CD4-positive, alpha-beta T cell (primary cell): Measurements from ENCODE around the gene RPTOR. TPM values are rescaled to one million over a fixed set of nuclear protein-coding genes. Genes with fewer than 3 reads are reported as not detected.

Experiments used
- ATAC-seq: fragments of 200-7000 bp; cut with Tn5 transposase; one replicate; pipeline ENCODE4 v1.10.0; 2022; ENCODE audit warnings: mild to moderate bottlenecking; ENCODE audit not compliant: poor library complexity
- CTCF ChIA-PET: fragments of 350-600 bp; sonication (Branson Sonifier 250); formaldehyde crosslinking; loops from one replicate; lab custom pipeline; 2021; ENCODE audit warnings: antibody characterized with exemption, inconsistent platforms; lab: Charles Lee
- POLR2A ChIA-PET: fragments of 350-600 bp; sonication (Branson Sonifier 250); formaldehyde crosslinking; loops from one replicate; lab custom pipeline; 2021; ENCODE audit warnings: antibody characterized with exemption, inconsistent platforms; lab: Charles Lee
- DNase-seq, 14 experiments: peaks; one replicate each; pipeline ENCODE4 v3.0.0-alpha.2; 2013 to 2020; ENCODE audit warnings: mixed read lengths in 2 of 14
- H3K27ac ChIP-seq, 2 donors: one replicate each; pipeline versions ENCODE4 v1.5.1 to v1.7.0; 2013; ENCODE audit warnings: low read length in 2 of 2, low read depth in 1 of 2, mild to moderate bottlenecking in 1 of 2
- H3K27me3 ChIP-seq, 2 experiments: 1 replicate in 1 of 2; 2 replicates in 1 of 2; pipeline versions ENCODE4 v1.6.1 to v1.7.0; 2013; ENCODE audit warnings: low read length in 2 of 2, control low read depth in 1 of 2, mild to moderate bottlenecking in 1 of 2, moderate library complexity in 1 of 2; ENCODE audit not compliant: insufficient read depth in 2 of 2, control insufficient read depth in 1 of 2
- H3K36me3 ChIP-seq: one replicate; pipeline ENCODE4 v1.6.1; 2013; ENCODE audit warnings: low read length, control low read depth; ENCODE audit not compliant: insufficient read depth
- H3K4me1 ChIP-seq: one replicate; pipeline ENCODE4 v1.6.1; 2013; ENCODE audit warnings: low read length, control low read depth; ENCODE audit not compliant: insufficient read depth
- H3K4me3 ChIP-seq: one replicate; pipeline ENCODE4 v1.5.1; 2013; ENCODE audit warnings: mild to moderate bottlenecking, low read length, moderate library complexity
- H3K9me3 ChIP-seq, 2 experiments: 1 replicate in 1 of 2; 2 replicates in 1 of 2; pipeline versions ENCODE4 v1.6.1 to v1.7.0; 2013; ENCODE audit warnings: low read length in 2 of 2, mild to moderate bottlenecking in 2 of 2, control low read depth in 1 of 2, moderate library complexity in 1 of 2; ENCODE audit not compliant: control insufficient read depth in 1 of 2, insufficient read depth in 1 of 2
- H3K27ac Mint-ChIP-seq: one replicate; pipeline ENCODE4 v1.8.0; 2020; ENCODE audit warnings: mixed read lengths
- H3K27me3 Mint-ChIP-seq: one replicate; pipeline ENCODE4 v1.8.0; 2021; ENCODE audit warnings: mixed read lengths
- H3K36me3 Mint-ChIP-seq: one replicate; pipeline ENCODE4 v1.8.0; 2021; ENCODE audit warnings: low read depth, mixed read lengths
- H3K4me1 Mint-ChIP-seq: one replicate; pipeline ENCODE4 v1.8.0; 2021; ENCODE audit warnings: low read depth, mixed read lengths
- H3K4me3 Mint-ChIP-seq: one replicate; pipeline ENCODE4 v1.8.0; 2020; ENCODE audit warnings: mild to moderate bottlenecking, mixed read lengths
- H3K9me3 Mint-ChIP-seq: one replicate; pipeline ENCODE4 v1.8.0; 2020; ENCODE audit warnings: mixed read lengths
- intact Hi-C, 2 experiments: fragments of 100-400 bp; cut with DNase I in 1 of 2; cut with micrococcal nuclease in 1 of 2; formaldehyde crosslinking; loops; one replicate each; pipeline versions ENCODE4 v1.15.1 to v1.9.0; 2023 to 2025; cut with DNase I, micrococcal nuclease
- total RNA-seq, 174 experiments: library from RNA in 2 of 174; stranded (reverse) in 2 of 174; gene quantifications; one replicate each; pipeline ENCODE4 v1.2.3 and lab custom pipeline; 2021 to 2026
- TF ChIP-seq, protein P1 (sequence below): fragments of 200-600 bp; IDR thresholded peaks from one replicate; pipeline ENCODE4 v1.8.0; 2022; ENCODE audit warnings: antibody characterized with exemption, mild to moderate bottlenecking

RPTOR gene
- total RNA-seq, 2 experiments from 2014 or later, result 45.0 to 47.1 TPM

DNA sequence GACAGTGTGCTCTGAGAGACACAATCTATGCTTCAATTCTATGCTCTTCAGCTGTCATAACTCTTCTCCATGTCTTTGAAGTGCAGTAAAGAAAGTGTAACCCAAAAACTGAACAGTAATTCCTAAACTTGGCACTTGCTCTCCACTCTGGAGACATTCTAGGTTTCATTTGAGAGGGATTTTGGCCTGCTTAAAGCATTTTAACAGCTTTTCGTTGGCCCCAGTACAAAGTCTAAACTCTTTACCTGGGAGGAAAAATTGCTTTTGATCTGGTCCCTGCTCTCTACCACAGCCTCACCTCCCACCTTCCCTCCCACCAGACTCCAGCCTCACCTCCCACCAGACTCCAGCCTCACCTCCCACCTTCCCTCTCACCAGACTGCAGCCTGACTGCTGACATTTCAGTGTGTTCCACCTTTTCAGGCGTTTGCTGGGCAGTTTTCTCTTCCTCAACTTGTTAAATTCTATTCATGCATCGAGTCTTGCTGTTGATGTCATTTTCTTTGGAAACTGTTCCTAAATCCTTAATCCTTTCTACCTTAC, 132.6 kb downstream of the RPTOR start:
- Mint-ChIP-seq H3K4me1 (peaks cover 70% of the 10 kb centered on the region), H3K4me3 (no peak overlapping the region), H3K9me3 (no peaks in the 10 kb centered on the region), H3K36me3 (no peaks in the 10 kb centered on the region), H3K27me3 (no peaks in the 10 kb centered on the region), H3K27ac (peak overlapping the region; percentile 91)
- Histone ChIP-seq H3K27ac (no peak overlapping the region), H3K4me3 (no peak overlapping the region), H3K27me3 (no peaks in the 10 kb centered on the region), H3K36me3 (no peaks in the 10 kb centered on the region), H3K9me3 (no peaks in the 10 kb centered on the region), H3K4me1 (peaks cover 31% of the 10 kb centered on the region)
- DNase-seq (no peak), ATAC-seq (no peak)
- TF ChIP-seq, protein P1, sequence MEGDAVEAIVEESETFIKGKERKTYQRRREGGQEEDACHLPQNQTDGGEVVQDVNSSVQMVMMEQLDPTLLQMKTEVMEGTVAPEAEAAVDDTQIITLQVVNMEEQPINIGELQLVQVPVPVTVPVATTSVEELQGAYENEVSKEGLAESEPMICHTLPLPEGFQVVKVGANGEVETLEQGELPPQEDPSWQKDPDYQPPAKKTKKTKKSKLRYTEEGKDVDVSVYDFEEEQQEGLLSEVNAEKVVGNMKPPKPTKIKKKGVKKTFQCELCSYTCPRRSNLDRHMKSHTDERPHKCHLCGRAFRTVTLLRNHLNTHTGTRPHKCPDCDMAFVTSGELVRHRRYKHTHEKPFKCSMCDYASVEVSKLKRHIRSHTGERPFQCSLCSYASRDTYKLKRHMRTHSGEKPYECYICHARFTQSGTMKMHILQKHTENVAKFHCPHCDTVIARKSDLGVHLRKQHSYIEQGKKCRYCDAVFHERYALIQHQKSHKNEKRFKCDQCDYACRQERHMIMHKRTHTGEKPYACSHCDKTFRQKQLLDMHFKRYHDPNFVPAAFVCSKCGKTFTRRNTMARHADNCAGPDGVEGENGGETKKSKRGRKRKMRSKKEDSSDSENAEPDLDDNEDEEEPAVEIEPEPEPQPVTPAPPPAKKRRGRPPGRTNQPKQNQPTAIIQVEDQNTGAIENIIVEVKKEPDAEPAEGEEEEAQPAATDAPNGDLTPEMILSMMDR, result no peak
- ChIA-PET POLR2A (no interaction called here), CTCF (no interaction called here)
- intact Hi-C loops, result no loop called here

DNA sequence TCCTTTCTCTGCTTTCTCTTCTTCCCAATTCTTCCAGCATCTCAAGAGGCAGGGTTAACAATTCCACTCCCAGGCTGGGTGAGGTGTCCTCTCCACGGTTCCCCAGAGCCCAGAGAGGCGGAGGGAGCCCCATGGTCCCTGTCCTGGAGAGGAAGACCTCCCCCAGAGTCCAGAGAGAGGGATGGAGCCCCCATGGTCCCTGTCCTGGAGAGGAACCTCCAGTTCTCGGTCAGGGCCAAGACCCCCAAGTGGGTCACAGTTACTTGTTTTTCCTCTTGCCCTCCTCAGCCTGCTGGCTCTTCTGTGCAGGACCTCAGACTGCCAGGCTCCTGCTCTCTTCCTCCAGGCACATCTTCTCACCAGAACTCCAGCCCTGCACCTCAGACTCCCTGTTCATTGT, 135.2 kb downstream of the RPTOR start:
- Histone ChIP-seq H3K27ac (peak overlapping the region in 1 of 2 donors; percentile 15), H3K4me1 (peaks cover 19% of the 10 kb centered on the region), H3K4me3 (no peak overlapping the region), H3K27me3 (no peaks in the 10 kb centered on the region), H3K36me3 (no peaks in the 10 kb centered on the region), H3K9me3 (no peaks in the 10 kb centered on the region)
- ChIA-PET POLR2A (interaction anchor here (0.7 to 1.2 kb wide), 5 partner anchors 11 to 154 kb away, joined by 3 to 4 read pairs (median 4); no protein-coding TSS in a partner anchor), CTCF (no interaction called here)
- H3K27ac Mint-ChIP-seq, result peak overlapping the region; percentile 91
- peaks cover 63% of the 10 kb centered on the region for H3K4me1 Mint-ChIP-seq
- DNase-seq (no peak), ATAC-seq (no peak)
- H3K27me3 Mint-ChIP-seq, result no peaks in the 10 kb centered on the region
- peak overlapping the region; percentile 46 for H3K4me3 Mint-ChIP-seq
- no peaks in the 10 kb centered on the region for H3K9me3 Mint-ChIP-seq
- intact Hi-C loops, result no loop called here
- TF ChIP-seq, protein P1, result no peak
- H3K36me3 Mint-ChIP-seq, result peaks cover 11% of the 10 kb centered on the region

DNA sequence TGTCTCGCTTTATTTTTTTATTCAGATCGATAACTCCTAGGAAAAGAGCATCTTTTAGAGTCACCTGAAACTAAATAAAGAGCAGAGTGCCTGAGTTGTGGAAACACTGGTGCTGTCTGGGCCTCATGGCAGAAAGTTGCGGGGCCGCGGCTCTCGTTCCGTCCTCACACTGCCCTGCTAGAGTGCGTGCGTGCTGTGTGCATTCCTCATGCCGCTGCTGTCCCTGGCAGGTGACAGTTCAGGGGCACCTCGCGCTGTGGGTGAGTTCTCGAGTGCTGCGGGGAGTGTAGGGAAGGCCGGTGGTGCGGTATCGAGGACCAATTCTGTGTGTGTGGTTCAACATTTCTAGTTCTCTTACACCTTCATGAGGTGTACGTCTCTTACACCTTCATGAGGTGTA, 136.6 kb downstream of the RPTOR start:
- peaks cover 56% of the 10 kb centered on the region for H3K4me1 Mint-ChIP-seq
- intact Hi-C loops, result no loop called here
- DNase-seq, result no peak
- no peak overlapping the region for H3K4me3 Mint-ChIP-seq
- H3K27me3 ChIP-seq, result no peaks in the 10 kb centered on the region
- H3K27me3 Mint-ChIP-seq, result no peaks in the 10 kb centered on the region
- no peak overlapping the region for H3K4me3 ChIP-seq
- POLR2A ChIA-PET, result no interaction called here
- H3K36me3 ChIP-seq, result no peaks in the 10 kb centered on the region
- no peak for ATAC-seq
- H3K27ac ChIP-seq, result no peak overlapping the region
- H3K9me3 Mint-ChIP-seq, result no peaks in the 10 kb centered on the region
- TF ChIP-seq, protein P1, result no peak
- H3K9me3 ChIP-seq, result no peaks in the 10 kb centered on the region
- H3K27ac Mint-ChIP-seq, result peak overlapping the region; percentile 91
- CTCF ChIA-PET, result no interaction called here
- peaks cover 16% of the 10 kb centered on the region for H3K4me1 ChIP-seq
- H3K36me3 Mint-ChIP-seq, result peaks cover 13% of the 10 kb centered on the region
